Activated CD8-positive, alpha-beta memory T cell treated with anti-CD3 and anti-CD28 coated beads, Interleukin-2, amount 10 ng/mL, durations not matched to agents 7 days and 5 days (primary cell): ENCODE data around the gene CDC20B. TPM values are rescaled to one million over a fixed set of nuclear protein-coding genes. Genes with fewer than 3 reads are reported as not detected.

ENCODE experiments used
- ATAC-seq: fragments of 150-1000 bp; cut with Tn5 transposase; one replicate; pipeline ENCODE4 v1.10.0; 2021; ENCODE audit warnings: moderate library complexity
- CTCF ChIA-PET: fragments of 350-600 bp; sonication (Branson Sonifier 250); formaldehyde crosslinking; loops from one replicate; lab custom pipeline; 2021; ENCODE audit warnings: antibody characterized with exemption; lab: Charles Lee
- DNase-seq: peaks from one replicate; pipeline ENCODE4 v3.0.0-alpha.2; 2020
- H3K27ac Mint-ChIP-seq: one replicate; pipeline ENCODE4 v1.8.0; 2021; ENCODE audit warnings: mild to moderate bottlenecking, mixed read lengths
- H3K27me3 Mint-ChIP-seq: one replicate; pipeline ENCODE4 v1.8.0; 2021; ENCODE audit warnings: mixed read lengths
- H3K36me3 Mint-ChIP-seq: one replicate; pipeline ENCODE4 v1.8.0; 2021; ENCODE audit warnings: mild to moderate bottlenecking, mixed read lengths
- H3K4me1 Mint-ChIP-seq: one replicate; pipeline ENCODE4 v1.8.0; 2021; ENCODE audit warnings: mixed read lengths
- H3K4me3 Mint-ChIP-seq: one replicate; pipeline ENCODE4 v1.8.0; 2021; ENCODE audit warnings: mild to moderate bottlenecking, moderate library complexity, mixed read lengths
- H3K9me3 Mint-ChIP-seq: one replicate; pipeline ENCODE4 v1.8.0; 2022; ENCODE audit warnings: low read depth, mixed read lengths
- total RNA-seq, 2 experiments: library from RNA; stranded (reverse); gene quantifications; one replicate each; pipeline ENCODE4 v1.2.3, GENCODE V29; 2021

The CDC20B gene
- total RNA-seq, 2 experiments from 2014 or later: 0.53 to 0.75 TPM

DNA sequence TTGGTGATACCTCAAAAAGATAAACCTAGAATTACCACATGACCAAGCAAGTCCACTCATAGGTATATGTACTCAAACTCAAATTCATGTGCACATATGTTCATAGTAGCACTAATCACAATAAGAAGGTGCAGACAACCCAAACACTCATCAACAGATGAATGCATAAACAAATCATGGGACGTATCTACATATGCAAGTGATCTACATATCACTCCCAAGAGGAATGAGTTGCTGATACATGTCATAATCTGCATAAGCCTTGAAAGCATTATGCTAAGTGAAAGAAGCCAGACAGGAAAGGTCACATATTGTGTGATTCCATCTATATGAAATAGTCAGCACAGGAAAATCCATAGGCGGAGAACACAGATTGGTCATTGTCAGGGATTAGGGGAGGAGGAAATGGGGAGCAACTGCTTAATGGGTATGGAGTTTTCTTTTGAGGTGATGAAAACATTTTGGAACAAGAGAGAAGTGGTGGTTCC is 23.6 kb downstream of the CDC20B start:
- ATAC-seq (no peak), DNase-seq (no peak)
- Mint-ChIP-seq H3K27me3 (peaks cover 23% of the 10 kb centered on the region), H3K9me3 (no peaks in the 10 kb centered on the region), H3K36me3 (peaks cover 2% of the 10 kb centered on the region), H3K4me3 (no peak overlapping the region), H3K4me1 (peaks cover 21% of the 10 kb centered on the region), H3K27ac (no peak overlapping the region)
- CTCF ChIA-PET: no interaction called here

- Mint-ChIP-seq H3K27ac (peak overlapping the region; percentile 75), H3K27me3 (peaks cover 9% of the 10 kb centered on the region), H3K9me3 (no peaks in the 10 kb centered on the region), H3K36me3 (peaks cover 2% of the 10 kb centered on the region), H3K4me1 (peaks cover 43% of the 10 kb centered on the region), H3K4me3 (peak overlapping the region; percentile 38)
- CTCF ChIA-PET: interaction anchor here (0.6 to 4.0 kb wide), 39 partner anchors 9 to 629 kb away, joined by 3 to 74 read pairs (median 5); partner anchors contain the start of genes GPX8, GZMA and SNX18
- DNase-seq (peak; percentile 92), ATAC-seq (peak; percentile 91)
These were observed 26.3 kb downstream of the CDC20B start for GRCh38 chr5:55146543-55147151.

DNA sequence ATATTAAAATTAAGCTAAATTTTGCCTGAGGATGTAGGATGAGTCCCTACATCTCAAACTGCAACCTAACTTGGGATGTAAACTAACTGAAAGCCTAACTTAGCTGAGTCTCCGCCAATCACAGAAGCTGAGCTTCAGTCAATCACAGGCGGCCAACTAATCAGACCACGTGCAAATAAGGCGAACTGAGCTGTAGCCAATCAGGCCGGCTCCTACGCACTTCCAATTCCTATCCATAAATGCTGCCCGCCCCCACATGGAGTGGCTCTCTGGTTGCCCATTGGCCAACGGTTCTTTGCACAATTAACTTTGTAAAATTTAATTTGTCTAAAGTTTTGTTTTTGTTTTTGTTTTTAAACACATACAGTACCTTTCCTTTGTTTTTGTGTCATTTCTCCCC is 26.9 kb downstream of the CDC20B start:
- peak overlapping the region; percentile 75 for H3K27ac Mint-ChIP-seq
- DNase-seq: no peak
- H3K9me3 Mint-ChIP-seq: no peaks in the 10 kb centered on the region
- H3K27me3 Mint-ChIP-seq: peaks cover 6% of the 10 kb centered on the region
- CTCF ChIA-PET: interaction anchor here (0.8 to 4.0 kb wide), 33 partner anchors 9 to 629 kb away, joined by 3 to 74 read pairs (median 6); partner anchors contain the start of genes GPX8, GZMA and SNX18
- H3K4me3 Mint-ChIP-seq: peak overlapping the region; percentile 38
- H3K36me3 Mint-ChIP-seq: peaks cover 2% of the 10 kb centered on the region
- no peak for ATAC-seq
- peaks cover 48% of the 10 kb centered on the region for H3K4me1 Mint-ChIP-seq

DNA sequence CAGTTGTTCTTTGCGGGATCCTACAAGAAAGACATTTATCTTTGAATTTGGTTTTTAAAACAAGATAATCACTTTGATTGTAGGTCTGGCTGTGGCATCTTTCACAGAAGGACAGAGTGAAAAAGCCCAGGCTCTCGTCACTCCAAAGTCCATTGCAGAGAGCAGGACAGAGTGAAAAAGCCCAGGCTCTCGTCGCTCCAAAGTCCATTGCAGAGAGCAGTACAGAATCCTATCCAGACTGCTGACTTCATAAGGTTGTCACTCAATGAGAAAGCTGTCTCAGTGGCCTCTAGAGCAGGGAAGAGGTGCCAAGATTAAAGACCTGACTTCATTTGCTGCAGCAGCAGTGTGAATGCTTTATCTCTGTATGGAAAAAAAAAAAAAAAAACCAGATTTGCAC is 29.4 kb downstream of the CDC20B start:
- Mint-ChIP-seq H3K27ac (no peak overlapping the region), H3K36me3 (peaks cover 2% of the 10 kb centered on the region), H3K4me1 (peaks cover 60% of the 10 kb centered on the region), H3K27me3 (no peaks in the 10 kb centered on the region), H3K4me3 (no peak overlapping the region), H3K9me3 (no peaks in the 10 kb centered on the region)
- ATAC-seq (no peak), DNase-seq (no peak)
- CTCF ChIA-PET: interaction anchor here (0.9 to 4.0 kb wide), 7 partner anchors 8 to 626 kb away, joined by 3 to 74 read pairs (median 10); partner anchors contain the start of genes GZMA and SNX18

DNA sequence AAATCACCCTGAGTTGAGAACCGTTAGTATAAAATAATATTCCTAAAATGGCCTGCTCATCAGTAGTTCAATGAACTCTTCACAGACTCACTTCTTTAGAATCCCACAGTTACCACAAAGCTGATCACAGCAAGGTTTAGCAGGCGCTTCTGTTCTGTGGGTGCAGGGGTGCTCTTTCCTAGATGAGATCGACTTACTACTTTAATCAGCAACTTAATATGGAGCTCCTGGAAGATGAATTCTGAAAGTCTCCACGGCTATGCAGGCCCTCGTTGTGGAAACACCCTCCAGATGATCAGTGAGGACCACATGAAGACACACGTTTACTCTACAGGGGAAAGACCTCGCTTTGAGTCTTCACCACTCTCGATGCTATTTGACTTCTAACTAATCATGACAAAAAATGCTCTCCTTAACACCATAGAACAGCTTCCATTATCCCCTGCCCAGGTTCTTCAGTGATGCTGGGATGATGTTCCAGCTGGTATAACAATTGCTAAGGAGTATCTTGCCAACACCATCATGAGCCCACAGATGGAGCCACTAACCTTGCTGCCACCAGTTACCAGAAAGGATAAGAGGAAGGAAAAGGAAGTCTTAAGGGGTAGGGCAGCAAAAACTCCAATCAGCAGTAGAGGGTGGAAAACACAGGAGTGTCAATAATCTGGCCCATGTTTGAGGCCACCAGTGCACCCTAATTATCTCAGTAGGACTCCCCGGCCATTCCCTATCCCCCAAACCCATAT is 30.9 kb downstream of the CDC20B start:
- Mint-ChIP-seq H3K4me3 (peak overlapping the region; percentile 3), H3K36me3 (peaks cover 7% of the 10 kb centered on the region), H3K27ac (peak overlapping the region; percentile 82), H3K27me3 (no peaks in the 10 kb centered on the region), H3K4me1 (peaks cover 64% of the 10 kb centered on the region), H3K9me3 (no peaks in the 10 kb centered on the region)
- ATAC-seq: peak; percentile 70
- peak; percentile 69 for DNase-seq
- CTCF ChIA-PET: interaction anchor here (0.6 to 4.6 kb wide), 12 partner anchors 9 to 237 kb away, joined by 3 to 45 read pairs (median 4); partner anchors contain the start of genes GPX8 and GZMA

DNA sequence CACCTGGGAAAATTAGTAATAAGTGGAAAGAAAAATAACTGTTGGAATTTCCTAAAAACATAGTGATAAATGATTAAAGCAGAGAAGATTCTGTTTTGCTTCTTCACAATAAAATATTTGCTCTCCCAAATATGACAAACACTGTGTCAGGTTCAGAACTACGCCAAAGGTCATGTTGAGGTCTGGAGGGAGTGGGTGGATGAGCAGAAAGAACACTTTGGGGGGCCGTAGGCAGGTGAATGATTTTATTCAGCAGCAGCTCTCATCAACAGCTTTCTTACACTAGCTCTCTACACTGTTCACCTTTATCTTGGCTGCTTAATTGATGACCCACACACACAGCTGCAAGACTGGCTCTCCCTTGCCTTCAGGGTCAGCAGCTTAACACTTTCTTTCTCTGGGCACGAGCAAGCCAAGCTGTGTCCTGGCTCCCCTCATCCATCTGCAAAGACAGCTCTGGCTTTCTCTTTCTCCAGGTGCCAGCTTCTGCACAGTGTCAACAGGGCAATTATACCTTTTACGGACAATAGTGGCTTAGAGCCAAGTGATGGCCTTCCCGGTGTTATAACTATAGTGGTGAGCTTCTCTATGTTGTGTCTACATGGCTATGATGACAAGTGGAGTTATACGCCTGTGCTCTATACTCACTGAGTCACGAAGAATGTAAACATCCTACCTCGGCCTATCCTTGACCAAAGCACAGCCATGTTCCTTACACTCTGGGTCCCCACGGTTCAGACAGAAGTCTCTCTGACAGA is 31.9 kb downstream of the CDC20B start:
- H3K4me1 Mint-ChIP-seq: peaks cover 58% of the 10 kb centered on the region
- no peak overlapping the region for H3K4me3 Mint-ChIP-seq
- H3K36me3 Mint-ChIP-seq: peaks cover 10% of the 10 kb centered on the region
- no peak for ATAC-seq
- no peaks in the 10 kb centered on the region for H3K27me3 Mint-ChIP-seq
- no peak for DNase-seq
- CTCF ChIA-PET: interaction anchor here (0.8 to 4.6 kb wide), 10 partner anchors 8 to 236 kb away, joined by 3 to 45 read pairs (median 4); partner anchors contain the start of genes GPX8 and GZMA
- H3K27ac Mint-ChIP-seq: peak overlapping the region; percentile 82
- H3K9me3 Mint-ChIP-seq: no peaks in the 10 kb centered on the region

- Mint-ChIP-seq H3K9me3 (peaks cover under 1% of the 10 kb centered on the region), H3K27ac (no peak overlapping the region), H3K27me3 (no peaks in the 10 kb centered on the region), H3K4me3 (no peak overlapping the region), H3K36me3 (peaks cover 17% of the 10 kb centered on the region), H3K4me1 (peaks cover 46% of the 10 kb centered on the region)
- CTCF ChIA-PET: interaction anchor here (2.0 kb wide), 1 partner anchor 10 kb away, joined by 9 read pairs; no protein-coding TSS in a partner anchor
- ATAC-seq (no peak), DNase-seq (no peak)
These were observed 36.5 kb downstream of the CDC20B start for GRCh38 chr5:55136521-55136920.

GRCh38 chr5:55134053-55134722 is 38.8 kb downstream of the CDC20B start:
- peak; percentile 94 for ATAC-seq
- H3K4me3 Mint-ChIP-seq: no peak overlapping the region

GRCh38 chr5:55123365-55123764 is 49.6 kb downstream of the CDC20B start:
- H3K27me3 Mint-ChIP-seq: no peaks in the 10 kb centered on the region
- H3K27ac Mint-ChIP-seq: no peak overlapping the region
- ATAC-seq (no peak), DNase-seq (no peak)
- no peak overlapping the region for H3K4me3 Mint-ChIP-seq
- H3K4me1 Mint-ChIP-seq: peaks cover 11% of the 10 kb centered on the region
- H3K9me3 Mint-ChIP-seq: peaks cover 7% of the 10 kb centered on the region
- CTCF ChIA-PET: interaction anchor here (1.2 to 1.6 kb wide), 2 partner anchors 18 to 179 kb away, joined by 3 to 4 read pairs; no protein-coding TSS in a partner anchor
- peaks cover 15% of the 10 kb centered on the region for H3K36me3 Mint-ChIP-seq

More at GRCh38 chr5:55134053-55134722, 38.8 kb downstream of the CDC20B start:
- H3K4me1 Mint-ChIP-seq: peaks cover 33% of the 10 kb centered on the region
- CTCF ChIA-PET: interaction anchor here (0.8 to 2.0 kb wide), 15 partner anchors 11 to 618 kb away, joined by 3 to 9 read pairs (median 4); partner anchors contain the start of gene GZMA
- DNase-seq: peak; percentile 81
- peaks cover 15% of the 10 kb centered on the region for H3K9me3 Mint-ChIP-seq
- peak overlapping the region; percentile 79 for H3K27ac Mint-ChIP-seq
- peaks cover 34% of the 10 kb centered on the region for H3K36me3 Mint-ChIP-seq
- H3K27me3 Mint-ChIP-seq: no peaks in the 10 kb centered on the region

- Mint-ChIP-seq H3K4me3 (no peak overlapping the region), H3K36me3 (peaks cover 34% of the 10 kb centered on the region), H3K9me3 (no peaks in the 10 kb centered on the region), H3K27me3 (no peaks in the 10 kb centered on the region), H3K27ac (peak overlapping the region; percentile 30), H3K4me1 (peaks cover 35% of the 10 kb centered on the region)
- CTCF ChIA-PET: interaction anchor here (1.1 to 1.8 kb wide), 3 partner anchors 33 to 171 kb away, joined by 3 to 5 read pairs (median 4); no protein-coding TSS in a partner anchor
- DNase-seq (no peak), ATAC-seq (no peak)
These were observed 58.9 kb downstream of the CDC20B start for GRCh38 chr5:55114061-55114460.

- Mint-ChIP-seq H3K4me1 (peaks cover 43% of the 10 kb centered on the region), H3K27ac (peak overlapping the region; percentile 30), H3K9me3 (no peaks in the 10 kb centered on the region), H3K4me3 (no peak overlapping the region), H3K27me3 (no peaks in the 10 kb centered on the region), H3K36me3 (peaks cover 37% of the 10 kb centered on the region)
- ATAC-seq (peak; percentile 55), DNase-seq (no peak)
- CTCF ChIA-PET: interaction anchor here (1.5 to 1.8 kb wide), 2 partner anchors 33 to 169 kb away, joined by 4 to 5 read pairs; no protein-coding TSS in a partner anchor
These were observed 59.6 kb downstream of the CDC20B start for GRCh38 chr5:55113327-55113726.

- DNase-seq (no peak), ATAC-seq (no peak)
- Mint-ChIP-seq H3K27me3 (no peaks in the 10 kb centered on the region), H3K4me3 (no peak overlapping the region), H3K27ac (peak overlapping the region; percentile 5), H3K4me1 (peaks cover 64% of the 10 kb centered on the region), H3K9me3 (no peaks in the 10 kb centered on the region), H3K36me3 (peaks cover 61% of the 10 kb centered on the region)
- CTCF ChIA-PET: interaction anchor here (1.0 kb wide), 1 partner anchor 204 kb away, joined by 3 read pairs; no protein-coding TSS in a partner anchor
These were observed 62.8 kb downstream of the CDC20B start for GRCh38 chr5:55110217-55110616.
